ENCODE measurements around the gene SPON1.
"Not testable (repeated sequence)": the region's sequence is repeated elsewhere in the genome, so short reads cannot be mapped to it uniquely, and the experiment has no call there.

The SPON1 gene

DNA sequence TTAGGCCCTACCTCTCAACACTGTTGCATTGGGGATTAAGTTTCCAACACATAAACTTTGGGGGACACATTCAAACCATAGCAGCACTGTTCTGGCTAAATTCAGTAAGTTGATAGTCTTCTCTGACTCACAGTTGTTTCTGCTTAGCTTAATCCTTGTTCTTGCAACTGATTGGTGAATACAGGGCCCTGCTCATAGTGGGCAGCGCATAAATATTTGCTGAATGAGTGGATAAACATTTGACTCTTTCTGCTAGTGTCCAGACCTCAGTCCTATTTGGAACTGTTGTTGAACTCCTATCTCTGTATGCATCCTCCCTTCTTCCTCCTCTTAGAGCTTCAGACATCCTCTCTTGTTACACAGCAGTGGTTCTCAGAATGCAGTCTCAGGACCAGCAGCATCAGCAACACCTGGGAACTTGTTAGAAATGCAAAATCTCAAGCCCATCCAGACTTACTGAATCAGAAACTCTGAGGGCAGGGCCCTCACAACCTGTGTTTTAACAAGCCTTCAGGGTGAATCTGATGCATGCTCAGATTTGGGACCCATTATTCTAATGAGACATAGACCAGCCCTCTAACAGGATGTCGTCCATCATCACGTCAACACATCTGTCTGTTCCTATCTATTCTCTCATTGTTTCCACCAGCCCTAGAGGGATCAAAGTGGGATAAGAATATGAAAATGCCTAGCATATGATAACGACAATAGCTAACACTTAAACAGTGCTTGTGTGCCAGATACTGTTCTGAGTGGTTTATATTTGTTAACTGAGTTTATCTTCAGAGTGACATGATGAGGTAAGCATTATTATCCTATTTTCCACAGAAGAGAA is 22.3 kb downstream of the SPON1 start:
- no peak for DNase-seq (ENCODE audit: low spot score)

- not testable (repeated sequence) for DNase-seq (ENCODE audit: low spot score)
These were observed 24.2 kb downstream of the SPON1 start for GRCh38 chr11:13986695-13987094.

GRCh38 chr11:13992158-13992856 is 29.8 kb downstream of the SPON1 start:
- DNase-seq (ENCODE audit: low spot score): not testable (repeated sequence)

- no peak for DNase-seq (ENCODE audit: low spot score)
These were observed 30.7 kb downstream of the SPON1 start for GRCh38 chr11:13993096-13993765.

- DNase-seq (ENCODE audit: low spot score): no peak
These were observed 35.4 kb downstream of the SPON1 start for GRCh38 chr11:13997881-13998280.

- DNase-seq (ENCODE audit: low spot score): no peak
These were observed 37.2 kb downstream of the SPON1 start for GRCh38 chr11:13999704-14000103.

DNA sequence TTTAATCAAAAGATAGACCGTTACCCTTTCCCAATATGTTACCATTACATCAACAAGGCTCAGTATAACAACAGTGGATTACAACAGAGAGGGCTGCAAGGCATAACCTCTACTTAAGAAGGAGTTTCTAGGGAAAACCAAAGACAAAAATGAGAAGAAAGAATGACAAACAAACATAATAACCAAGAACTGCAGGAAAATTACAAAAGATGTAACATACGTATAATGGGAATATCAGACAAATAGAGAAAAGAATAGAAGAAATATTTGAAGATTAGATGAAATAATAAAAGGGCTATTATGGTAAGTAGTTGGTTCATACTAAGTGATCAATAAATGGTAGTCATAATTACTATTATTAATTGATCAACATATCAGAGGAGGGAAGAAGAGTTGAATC is 39.1 kb downstream of the SPON1 start:
- no peak for DNase-seq (ENCODE audit: low spot score)

- DNase-seq (ENCODE audit: low spot score): no peak
These were observed 45.0 kb downstream of the SPON1 start for GRCh38 chr11:14007566-14007965.

DNA sequence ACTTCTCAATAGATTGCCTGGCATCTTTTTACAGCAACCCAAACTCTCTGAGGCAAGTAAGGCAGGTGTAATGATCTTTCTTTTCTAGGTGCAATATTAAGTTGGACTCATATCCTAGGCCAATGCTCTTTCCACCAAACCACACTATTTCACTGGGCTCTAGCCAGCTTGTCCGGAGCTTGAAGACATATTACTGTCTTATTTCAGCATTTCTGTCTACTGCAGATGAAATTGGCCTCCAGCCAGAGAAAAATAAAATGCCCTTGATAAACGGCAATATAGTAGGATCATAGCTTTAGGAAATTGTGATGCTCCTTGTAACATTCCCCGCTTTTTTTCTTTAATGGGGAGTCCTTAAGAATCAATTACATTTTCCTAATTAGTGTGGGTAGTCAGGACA is 48.1 kb downstream of the SPON1 start:
- DNase-seq (ENCODE audit: low spot score): no peak

DNA sequence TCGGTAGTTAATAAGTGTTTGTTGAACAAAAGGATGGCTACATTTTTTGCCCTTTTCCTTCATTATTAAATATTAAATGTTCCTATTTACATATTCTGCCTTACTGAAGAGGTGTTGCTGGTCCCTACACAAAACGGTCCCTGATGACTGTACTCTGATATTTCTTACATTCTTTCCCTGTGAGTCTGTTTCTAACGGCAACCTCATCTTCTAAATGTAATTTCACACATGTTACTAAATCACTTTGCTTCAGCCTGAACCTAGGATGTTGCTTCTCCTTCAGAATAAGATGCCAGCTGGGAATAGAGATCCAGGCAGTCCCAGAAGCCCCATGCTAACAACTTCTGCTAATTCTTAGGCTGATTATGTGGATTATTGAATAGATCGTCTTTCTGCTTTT is 50.3 kb downstream of the SPON1 start:
- no peak for DNase-seq (ENCODE audit: low spot score)

- DNase-seq (ENCODE audit: low spot score): no peak
These were observed 53.2 kb downstream of the SPON1 start for GRCh38 chr11:14015711-14016110.

DNA sequence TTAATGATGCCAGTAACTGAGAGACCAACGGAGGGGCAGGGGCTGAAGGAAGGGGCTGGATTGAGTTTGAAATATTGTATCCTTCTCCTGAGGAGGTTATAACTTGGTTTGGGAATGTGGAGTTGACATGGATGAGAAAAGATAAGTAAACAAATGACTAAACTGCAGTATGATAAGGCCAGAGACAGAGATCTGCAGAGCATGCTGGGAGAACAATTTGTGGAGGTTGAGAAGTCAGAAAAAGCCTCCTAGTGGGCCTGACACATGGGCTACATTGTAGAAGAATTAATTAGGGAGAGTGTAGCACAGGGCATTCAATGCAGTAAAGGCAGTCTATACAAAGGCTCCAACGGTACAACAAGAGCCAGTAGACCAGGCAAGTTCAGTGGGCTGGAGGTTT is 55.9 kb downstream of the SPON1 start:
- DNase-seq (ENCODE audit: low spot score): no peak

DNA sequence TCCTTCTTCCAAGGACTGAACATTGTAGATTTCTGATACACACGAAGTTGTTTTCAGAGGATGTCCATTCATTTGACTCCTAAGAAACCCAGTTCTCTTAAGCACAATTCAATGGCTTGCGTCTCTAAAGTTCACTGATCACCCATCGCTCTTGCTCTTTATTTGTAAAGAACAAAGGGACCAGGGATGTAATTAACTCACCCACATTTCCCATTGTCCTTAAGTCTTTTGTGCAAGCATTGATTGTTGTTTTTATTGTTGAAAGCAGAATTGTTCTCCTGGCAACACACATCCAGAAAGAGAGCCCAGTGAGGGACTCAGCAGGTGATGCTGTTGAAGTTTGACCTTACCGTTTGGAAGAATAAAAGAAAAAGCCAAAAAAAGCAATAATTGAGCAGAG is 59.2 kb downstream of the SPON1 start:
- DNase-seq (ENCODE audit: low spot score): no peak

DNA sequence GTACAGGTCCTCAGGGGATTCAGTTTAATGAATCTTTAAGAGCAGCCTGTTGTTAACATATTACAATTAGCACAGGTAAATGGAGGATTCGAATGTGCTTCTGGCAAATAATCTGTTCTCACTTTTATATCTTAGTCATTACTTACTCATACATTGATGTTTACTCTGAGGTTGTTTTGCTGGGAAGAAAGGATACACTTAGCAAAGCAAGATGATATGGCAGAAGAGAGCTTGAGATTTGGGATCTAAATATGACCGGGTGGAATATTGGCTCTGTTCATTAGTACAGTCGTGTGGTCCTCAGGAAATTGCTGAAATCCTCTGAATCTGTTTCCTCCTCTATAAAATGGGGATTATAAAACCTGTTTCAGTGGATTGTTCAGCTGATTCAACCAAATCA is 59.7 kb downstream of the SPON1 start:
- no peak for DNase-seq (ENCODE audit: low spot score)

GRCh38 chr11:14022821-14023220 is 60.3 kb downstream of the SPON1 start:
- DNase-seq (ENCODE audit: low spot score): no peak

- no peak for DNase-seq (ENCODE audit: low spot score)
These were observed 64.4 kb downstream of the SPON1 start for GRCh38 chr11:14026961-14027360.

DNA sequence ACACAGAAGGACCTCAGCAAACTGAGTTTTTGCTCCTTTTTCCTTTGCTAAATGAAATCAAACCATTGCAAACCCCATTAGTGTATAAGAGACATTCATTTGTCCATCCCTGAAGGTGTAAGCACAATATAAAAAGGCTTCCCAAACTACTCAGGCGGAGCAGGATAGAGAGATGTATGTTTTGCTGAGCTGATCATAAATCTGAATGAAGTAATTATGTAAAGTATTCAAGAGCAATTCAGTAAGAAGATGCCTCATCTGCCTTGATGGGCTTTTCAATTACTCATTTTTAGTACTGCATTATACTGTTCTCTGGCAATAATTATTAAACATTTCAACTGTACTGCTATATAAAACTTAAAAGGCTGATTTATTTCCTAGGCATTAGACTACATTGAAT is 65.0 kb downstream of the SPON1 start:
- no peak for DNase-seq (ENCODE audit: low spot score)

DNA sequence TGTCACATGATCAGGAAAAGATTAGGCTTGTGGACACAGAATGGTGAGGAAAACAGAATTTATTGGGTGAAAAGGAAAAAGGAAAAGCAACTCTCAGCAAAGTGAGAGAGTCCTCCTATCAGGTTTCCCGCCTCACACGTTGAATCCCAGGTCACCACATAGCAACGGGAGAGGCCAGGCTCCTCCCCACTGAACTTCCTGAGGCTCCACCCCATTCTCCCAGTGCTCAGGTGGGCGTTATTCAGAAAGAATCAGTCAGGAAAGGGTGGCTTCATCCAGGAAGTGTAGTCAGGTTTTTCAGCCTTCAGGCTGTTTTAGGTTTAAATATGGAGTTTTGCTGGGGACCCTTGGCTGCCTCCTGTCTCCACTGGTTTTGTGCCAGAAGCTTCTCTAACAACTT is 66.9 kb downstream of the SPON1 start:
- DNase-seq (ENCODE audit: low spot score): no peak

DNA sequence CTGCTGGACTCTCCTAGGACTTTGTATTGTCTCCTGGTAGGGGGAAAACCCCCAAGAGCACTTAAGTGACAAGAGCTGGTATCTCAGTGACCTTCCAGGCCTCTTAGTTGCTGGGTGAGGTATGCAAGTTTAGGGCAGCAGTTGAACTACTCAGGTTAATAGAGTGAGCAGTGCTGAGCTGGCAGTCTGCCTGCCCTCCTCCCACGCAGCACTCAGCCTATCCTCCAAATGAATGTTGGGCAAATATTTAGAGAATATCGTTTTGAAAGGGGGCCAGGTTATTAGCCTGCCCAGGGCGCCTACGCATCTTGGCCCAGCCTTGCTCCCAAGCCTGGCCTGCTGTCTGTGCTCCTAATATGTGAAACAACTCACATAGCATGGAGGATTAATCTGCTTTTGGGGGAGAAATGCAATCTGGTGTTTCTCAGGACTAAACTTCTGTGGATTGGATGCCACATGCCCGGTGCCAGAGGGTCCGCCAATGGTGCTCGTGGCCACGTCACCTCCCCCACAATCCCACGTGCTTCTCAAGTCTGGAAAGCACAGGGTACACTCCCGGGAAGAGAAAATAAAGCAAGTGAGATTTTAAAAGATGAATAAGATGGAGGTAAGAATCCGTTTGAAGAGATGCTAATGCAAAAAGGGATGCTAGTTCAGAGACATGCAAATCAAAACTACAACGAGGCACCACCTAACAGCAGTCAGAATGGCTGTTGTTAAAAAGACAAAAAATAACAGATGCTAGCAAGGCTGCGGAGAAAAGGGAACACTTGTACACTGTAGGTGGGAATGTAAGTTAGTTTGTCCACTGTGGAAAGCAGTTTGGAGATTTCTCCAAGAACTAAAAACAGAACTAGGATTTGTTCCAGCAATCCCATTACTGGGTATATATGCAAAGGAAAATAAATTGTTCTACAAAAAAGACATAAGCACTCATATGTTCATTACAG is 67.7 kb downstream of the SPON1 start:
- no peak for DNase-seq (ENCODE audit: low spot score)

DNA sequence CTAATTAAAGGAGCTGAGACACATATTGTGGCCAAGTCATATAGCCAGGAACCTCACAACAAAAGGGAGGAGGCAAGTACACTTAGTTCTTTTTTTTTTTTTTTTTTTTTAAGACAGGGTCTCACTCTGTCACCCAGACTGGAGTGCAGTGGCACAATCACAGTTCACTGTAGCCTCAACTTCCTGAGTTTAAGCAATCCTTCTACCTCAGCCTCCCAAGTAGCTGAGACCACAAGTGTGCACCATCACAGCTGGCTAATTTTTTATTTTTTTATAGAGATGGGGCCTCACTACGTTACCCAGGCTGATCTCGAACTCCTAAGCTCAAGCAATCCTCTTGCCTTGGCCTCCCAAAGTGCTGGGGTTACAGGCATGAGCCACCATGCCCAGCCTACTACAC is 73.0 kb downstream of the SPON1 start:
- DNase-seq (ENCODE audit: low spot score): not testable (repeated sequence)

DNA sequence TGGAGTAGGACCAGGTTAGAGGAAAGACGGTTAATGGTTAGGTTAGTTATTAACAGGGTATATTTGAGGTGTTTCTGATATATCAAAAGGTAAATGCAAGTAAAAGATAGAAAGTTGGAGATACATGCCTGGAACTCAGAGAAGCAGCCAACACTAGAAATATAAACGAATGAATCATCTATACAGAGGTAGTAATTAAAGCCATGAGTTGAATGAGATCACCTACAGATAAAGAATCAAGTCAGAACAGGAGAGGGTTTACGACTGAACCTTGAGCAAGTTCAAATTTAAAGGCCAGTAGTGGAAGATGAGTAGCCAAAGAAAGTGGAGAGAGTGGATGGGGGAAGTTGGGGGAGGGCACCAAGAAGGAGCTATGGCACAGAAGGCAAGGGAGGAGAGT is 73.9 kb downstream of the SPON1 start:
- no peak for DNase-seq (ENCODE audit: low spot score)

DNA sequence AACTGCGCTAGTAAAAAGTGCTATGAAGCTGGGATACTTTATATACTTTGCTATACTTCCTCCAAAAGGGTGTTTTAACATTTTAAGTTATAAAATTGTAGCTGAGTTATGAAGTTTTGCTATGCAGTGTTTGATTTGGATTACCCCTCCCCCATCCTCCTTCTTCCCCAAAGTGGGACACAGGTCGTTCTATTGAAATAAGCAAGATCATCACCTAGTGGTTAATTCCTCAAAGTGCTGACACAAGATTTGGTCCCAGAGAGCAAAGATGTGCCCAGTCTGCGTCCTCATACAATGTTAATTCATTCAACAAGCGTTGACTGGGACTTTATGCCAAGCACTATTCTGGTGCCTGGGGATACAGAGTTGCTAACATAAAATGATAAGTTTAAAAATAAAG is 78.5 kb downstream of the SPON1 start:
- no peak for DNase-seq (ENCODE audit: low spot score)

All from left forelimb (tissue), 1 donor.